HG02840 (cell line): ENCODE data around the gene S100A7A.
"Not testable (repeated sequence)": the region's sequence is repeated elsewhere in the genome, so short reads cannot be mapped to it uniquely, and the experiment has no call there.

Experiments used
- ATAC-seq: cut with Tn5 transposase; IDR thresholded peaks from one replicate; pipeline ENCODE4 v1.9.1; 2021; ENCODE audit warnings: mild to moderate bottlenecking, moderate library complexity, moderate number of reproducible peaks; ENCODE audit not compliant: unreplicated experiment, low FRiP score

S100A7A gene

DNA sequence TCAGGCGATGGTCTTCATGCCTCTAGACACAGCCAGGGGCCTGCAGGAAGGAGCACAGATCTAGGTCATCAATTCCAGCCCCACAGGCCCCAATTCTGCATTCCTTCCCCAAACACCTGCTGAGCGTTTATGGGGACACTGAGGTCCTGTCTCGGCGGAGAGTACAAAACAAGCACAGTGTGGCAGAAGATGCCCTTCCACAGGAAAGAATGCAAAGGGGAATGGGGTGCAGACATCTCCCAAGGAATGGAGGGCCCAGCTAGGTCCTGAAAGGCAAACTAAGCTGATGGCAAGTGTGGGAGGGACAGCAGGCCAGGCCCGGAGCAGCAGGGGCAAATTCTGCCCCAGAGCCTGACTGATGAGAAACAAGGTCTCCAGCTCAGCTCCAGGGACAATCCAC, 21.9 kb upstream of the S100A7A start:
- no peak for ATAC-seq

DNA sequence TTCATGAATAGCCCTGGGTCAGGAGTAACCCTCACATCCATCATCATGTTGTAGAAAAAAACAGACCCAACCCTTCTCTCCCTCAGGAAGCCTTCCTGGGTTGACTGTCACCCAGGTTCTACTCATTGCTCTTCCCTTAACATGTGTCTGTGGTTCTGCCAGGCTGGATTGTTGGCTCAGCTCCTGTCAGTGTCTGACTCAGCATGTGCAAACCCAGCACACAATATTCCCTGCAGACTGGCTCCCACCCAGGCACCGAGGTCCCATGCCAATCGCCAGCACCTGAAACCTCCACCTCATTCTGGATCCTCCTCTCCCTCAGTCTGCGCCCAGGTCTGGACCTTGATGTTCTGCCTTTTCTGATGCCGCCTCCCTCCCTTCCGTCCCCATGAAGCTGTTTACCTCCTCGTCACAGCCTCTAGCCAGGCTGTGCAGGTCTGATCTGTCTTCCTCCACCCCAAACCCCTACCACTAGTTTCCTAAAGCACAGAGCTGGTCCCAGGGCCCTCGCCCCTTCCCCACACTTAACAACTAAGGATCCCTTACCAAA, 21.1 kb upstream of the S100A7A start:
- no peak for ATAC-seq

DNA sequence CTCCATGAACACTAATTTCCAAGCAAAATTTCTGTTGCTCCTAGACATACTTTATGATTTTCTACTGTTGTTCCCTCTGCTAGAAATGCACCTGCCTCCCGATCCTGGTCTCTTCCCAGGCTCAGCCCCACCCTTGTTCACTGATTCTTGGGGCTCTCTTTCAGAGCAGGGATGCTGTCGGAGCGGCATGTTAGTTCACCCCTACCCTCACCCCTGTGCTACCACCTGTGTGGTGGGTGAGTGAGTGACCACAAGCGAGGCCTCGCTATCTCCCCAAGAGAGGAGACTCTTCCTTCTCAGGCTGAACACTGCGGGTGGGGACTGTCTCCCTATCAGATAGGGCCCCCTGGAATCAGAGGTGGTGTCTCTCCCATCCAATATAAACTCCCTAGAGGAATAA, 20.5 kb upstream of the S100A7A start:
- no peak for ATAC-seq

DNA sequence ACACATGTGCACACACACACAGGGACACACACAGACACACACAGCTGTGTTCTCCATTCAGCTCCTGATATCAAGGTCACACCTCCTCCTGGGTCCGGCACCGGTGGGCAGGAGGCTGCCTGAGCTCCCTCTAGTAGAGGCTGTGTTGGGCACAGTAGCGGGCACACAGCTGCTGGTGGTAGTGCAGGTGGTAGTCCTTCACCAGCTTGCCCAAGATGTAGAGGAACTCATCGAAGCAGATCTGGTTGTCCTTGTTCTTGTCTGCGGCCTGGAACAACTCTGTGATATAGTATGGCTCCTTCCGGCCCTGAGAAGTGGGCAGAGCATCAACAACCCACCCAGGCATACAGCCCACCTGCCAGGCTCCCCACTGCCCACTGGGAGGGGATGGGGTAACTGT, 19.9 kb upstream of the S100A7A start:
- no peak for ATAC-seq

DNA sequence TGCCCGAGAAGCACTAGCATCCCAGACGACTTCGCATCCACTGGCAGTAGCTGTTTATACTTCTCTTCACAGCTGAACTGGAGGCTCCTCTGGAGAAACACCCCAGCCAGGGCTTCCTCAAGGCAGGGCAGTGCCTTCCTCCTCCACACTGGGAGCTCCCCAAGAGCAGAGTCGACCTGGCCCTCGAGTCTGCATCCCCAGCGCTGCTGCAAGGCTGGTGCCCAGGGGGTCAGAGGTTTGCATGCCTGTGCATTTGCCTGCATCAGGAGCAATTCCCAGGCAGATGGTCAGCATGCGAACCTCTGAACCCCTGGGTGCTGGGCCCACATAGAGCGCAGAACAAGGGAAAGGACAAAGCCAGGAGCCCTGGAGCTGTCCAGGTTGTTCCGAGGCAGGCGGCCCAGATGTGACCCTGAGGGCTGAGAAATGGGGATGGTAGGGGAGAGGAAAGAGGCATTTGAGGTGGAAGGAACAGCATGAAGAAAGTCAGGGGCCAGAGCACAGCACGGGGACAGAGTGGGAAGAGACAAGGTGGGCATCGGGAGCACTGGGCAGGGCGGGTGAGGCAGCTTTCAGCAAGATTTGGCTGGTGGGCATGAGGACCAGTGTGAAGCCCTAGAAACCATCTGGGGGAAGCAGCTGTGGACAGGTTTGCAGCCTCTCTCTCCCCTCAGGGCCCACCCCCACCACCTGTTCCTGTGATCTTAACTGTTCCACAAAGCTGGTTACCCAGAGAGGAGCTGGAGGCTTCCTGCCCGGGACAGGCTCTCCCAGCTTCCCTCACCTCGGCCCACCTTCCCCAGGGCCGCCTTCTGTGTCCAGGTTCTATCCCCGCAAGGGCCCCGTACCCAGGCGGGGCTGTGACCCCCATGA, 19.0 kb upstream of the S100A7A start:
- ATAC-seq, result no peak

DNA sequence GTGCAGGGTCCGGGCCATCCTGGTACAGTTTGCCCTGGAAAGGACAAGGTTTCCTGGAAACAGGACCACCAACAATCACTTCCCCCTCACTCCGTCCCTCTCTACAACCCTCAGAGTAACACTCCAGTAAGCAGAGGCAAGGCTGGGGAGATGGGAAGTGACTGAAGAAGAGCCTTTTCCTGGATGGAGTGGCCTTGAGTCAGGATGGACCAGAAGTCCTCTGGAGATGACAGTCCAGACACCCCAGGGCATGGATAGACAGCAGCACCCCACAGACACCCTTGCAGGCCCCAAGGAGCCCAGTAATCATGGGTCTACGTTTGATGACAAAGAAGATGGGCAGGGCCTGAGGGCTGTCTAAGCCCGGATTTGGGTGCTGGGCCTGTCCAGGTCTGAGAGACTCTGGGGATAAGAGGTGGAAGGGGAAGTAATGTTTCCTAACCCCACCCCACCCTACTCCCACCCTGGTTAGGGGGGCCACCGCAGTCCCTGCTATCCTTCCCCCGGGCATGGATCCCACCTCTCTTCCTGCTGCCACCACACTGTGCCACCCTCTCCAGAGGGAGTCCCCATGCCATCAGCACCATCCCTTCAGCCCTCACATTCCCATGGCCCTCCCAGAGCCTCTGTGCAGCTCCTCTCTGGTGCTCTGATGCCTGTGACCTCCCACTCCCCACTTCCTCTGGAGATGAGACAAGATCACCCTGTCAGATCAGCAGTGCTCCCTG, 18.2 kb upstream of the S100A7A start:
- no peak for ATAC-seq

DNA sequence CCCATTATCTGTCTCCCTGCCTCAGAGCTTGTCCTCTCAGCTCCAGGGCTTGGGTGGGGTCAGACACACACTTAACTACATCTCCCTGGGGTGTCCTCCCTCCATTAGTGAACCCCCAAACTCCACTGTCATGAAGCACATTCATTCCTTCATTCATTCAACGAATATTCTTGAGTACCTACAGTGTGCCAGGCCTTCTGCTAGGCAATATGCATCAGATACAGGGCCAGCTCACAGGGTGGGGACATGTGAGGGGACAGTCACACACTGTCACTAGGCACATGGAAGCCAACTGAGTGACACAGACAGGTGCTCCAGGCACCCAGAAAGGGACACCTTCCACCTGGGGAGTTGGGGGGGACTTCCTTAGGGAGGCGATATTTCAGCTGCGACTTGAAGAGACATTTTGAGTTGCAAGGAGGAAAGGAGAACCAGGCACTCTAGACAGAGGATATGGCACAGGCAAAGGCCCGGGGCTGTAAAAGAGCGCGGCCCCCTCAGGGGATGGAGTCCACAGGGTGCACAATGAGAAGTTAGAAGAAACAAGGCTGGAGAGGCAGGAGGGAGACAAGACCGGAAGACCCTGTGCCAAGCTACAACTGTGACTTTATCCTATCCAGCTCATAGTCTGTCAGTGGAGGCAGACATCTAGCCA, 16.8 kb upstream of the S100A7A start:
- no peak for ATAC-seq

DNA sequence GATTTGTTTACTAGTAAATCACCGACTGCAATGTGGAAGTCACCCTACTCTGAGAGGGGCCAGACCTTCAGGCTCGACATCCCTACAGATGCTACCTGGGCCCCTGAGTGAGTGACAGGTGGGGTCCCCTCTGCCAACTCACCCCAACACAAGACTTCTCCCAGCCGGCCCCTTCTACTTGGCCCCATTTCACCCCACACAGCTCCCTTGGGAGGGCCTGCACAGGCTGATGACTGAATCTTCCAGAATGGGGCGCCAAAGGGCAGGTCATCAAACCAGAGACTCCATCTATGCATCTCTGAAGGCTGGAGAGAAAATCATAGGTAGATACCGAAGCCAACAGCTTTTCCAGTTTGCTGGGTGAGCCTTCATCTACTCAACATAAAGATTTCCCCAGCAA, 16.1 kb upstream of the S100A7A start:
- no peak for ATAC-seq

DNA sequence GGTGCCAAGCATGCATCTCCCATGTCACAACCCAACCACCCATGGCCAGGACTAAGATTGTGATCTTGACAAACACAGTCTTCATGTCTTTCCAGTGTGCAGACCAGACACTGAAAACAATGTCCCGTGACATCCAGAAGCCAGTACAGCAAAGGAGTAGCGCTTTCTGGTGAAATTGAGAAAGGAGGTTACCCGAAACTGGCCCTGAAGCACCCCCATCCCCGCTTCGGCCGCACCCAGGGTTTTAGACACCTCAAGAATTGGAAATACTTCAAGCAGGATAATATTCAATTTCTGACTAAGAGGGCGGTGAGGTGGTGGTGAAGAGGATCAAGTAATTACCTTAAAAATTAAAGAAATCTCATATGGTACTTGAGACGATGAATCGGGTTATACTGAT, 14.9 kb upstream of the S100A7A start:
- ATAC-seq, result no peak

DNA sequence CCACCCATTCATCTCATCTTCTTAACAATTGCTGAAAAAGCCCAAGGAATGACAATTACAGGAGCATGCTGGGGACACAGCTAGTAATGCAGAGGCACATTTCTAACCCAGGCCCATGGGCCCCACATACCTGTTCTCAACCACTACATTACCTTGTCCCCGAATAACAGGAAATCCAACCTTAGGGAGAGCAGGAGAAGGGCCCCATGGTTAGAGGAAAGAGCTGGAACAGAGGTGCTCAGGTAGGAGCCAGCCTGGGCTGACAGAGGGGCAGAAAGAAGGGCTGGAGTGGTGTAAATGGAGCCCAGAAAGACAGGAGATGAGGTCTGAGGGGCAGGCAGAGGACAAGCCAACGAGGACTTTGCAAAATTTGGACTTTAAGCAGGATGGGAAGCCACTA, 14.1 kb upstream of the S100A7A start:
- no peak for ATAC-seq

DNA sequence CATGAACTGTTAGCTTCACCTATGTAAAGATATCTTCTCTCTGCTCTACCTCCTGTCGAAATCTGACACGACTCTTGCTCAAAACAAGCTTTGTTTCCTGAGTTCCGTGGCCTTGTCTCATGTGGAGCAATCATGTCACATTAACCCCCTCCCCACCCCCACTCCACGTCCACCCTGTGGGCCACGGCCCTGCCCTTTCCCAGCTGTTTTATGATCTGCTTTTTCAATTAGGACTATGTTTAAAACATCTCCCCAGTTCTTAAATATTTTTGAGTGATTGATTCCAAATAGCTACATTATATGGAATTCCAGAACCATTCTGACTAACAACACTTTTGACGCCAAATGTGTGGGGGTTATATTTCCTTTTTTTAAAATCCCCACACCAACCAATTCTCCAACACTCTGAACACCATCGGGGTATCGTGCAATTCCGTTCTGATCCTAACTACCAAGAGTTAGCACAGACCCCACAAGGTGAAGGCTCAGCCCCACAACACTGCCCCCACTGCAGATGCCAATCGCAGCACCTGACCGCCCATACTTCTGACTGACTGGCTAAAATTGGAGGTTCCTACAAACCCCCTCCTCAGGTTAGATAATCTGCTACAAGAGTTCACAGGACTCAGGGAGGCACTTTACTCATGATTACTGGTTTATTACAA, 12.8 kb upstream of the S100A7A start:
- ATAC-seq, result no peak

DNA sequence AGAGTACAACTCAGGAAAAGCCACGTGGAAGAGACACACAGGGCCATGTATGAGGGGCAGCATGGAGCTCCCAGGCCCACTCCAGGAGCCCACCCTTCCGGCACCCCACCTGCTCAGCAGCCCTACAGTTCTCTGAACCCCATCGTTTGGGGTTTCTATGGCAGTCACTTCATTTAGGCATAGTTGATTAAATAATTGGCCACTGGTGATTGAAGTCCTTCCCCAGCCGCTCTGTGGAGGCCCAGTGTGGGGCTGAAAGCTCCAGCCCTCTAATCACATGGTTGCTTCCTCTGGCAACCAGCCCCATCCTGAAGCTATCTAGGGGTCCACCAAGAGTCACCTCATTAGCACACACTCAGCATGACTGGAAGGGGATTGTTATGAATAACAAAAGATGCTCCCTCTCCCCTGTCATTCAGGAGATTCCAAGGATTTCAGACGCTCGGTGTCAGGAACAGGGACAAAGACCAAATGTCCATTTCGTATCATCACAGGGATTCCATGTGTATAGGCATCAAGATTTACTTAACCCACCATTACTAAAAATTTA, 12.2 kb upstream of the S100A7A start:
- ATAC-seq, result no peak

DNA sequence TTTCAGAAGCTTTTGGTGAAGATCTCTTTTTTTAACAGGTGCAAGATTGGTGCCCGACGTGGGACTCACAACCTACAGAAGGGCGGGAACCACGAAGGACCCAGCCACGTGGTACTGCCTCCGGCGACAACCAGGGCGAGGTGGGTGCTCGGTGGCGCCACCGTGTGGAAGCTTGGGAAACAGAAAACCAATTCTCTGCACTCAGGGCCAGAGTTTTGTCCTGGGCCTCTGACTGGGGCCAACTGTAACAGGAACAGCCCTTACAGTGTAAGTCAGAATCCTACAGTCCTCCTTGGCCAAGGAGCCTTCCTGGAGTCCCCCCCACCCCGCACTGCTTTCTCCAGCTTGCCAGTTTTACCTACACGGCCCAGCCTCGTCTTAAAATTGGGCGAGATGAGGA, 11.6 kb upstream of the S100A7A start:
- no peak for ATAC-seq

DNA sequence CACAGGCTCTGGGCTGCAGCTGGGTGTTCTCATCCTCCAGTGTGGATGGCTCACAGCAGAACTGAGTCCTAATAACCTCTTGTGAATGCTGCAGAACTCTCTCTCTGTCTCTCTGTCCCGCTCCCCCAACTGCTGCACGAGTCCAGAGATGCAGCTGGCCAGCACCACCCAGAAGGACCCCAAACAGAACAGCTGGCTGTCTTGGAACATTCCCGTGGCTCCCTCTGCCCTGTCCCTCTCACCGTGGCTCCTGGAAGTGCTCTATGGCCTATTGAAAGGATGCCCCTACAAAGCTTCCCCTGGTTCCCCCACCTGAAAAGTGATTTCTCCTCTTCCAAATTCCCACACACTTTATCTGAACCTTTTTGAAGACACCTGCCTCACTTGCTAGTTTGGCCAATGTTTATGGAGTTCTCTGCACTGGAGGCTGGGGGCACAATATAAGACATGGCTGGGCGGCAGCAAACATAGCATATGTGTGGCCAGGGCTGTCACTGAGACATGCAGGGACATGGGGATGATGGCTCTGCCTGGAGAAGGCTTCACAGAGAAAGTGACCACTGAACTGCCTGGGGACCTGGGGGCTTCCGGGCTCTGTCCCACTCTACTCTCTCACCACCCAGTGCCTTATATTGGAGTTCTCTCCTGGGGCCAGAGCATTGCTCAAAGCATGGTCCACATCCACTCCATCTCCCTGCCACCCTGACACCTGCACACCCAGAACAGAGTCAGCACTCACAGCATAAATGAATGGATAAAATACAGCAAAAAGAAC, 10.3 kb upstream of the S100A7A start:
- ATAC-seq, result not testable (repeated sequence)

DNA sequence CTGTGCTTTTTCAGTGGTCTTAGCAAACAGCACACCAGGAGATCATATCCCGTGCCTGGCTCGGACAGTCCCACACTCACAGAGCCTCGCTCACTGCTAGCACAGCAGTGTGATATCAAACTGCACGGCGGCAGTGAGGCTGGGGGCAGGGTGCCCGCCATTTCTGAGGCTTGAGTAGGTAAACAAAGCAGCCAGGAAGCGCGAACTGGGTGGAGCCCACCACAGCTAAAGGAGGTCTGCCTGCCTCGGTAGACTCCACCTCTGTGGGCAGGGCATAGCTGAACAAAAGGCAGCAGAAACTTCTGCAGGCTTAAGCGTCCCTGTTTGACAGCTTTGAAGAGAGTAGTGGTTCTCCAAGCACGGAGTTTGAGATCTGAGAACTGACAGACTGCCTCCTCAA, 9.0 kb upstream of the S100A7A start:
- not testable (repeated sequence) for ATAC-seq

DNA sequence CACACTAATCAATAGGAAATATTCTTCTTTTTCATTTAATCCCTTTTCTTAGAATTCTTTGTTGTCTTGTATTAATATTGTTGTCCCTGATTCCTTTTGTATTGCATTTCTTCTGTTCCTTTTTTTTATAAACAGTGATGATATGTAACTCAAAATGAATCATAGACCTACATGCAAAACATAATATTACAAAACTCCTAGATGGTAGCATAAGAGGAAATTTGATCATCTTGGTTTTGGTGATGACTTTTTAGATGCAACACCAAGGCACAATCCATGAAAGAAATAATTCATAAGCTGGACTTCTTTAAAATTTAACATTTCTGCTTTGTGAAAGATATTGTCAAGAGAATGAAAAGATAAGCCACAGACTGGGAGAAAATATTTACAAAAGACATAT, 2.4 kb upstream of the S100A7A start:
- not testable (repeated sequence) for ATAC-seq

DNA sequence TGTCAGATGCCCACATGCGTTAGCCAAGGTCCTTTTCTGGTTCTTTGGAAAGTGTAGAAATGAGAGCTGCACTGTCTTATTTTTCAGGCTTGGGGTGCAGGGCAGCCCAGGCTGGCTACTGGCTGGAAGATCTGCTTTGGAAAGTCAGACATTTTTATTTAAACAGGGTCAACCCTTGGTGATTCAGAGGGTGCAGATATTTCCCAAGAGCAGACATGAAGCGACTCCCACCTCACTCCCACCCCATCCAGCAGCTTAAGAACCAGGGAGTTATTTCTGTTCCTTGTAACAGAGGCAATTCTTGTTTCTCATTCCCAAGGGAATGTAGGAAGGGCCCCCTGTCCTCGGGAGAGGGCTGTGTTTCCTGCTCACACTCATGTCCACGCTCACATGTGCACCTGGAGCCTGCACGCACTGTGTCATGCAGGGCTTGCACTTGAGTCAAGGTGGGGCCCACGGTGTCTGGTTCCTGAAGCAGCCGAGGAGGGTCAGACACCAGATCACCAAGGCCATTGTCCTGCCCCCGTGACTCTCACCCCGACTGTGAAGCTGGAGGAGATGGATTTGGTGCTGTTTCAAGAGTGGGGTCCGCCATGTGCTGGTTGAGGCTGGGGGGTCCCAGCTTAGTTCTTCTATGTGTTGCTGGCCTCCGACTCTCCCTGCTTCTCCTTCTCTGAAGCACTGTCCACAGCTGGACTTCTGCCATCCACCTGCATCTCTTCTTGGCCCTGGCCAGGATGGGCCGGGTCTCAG, 992 bp downstream of the S100A7A start:
- ATAC-seq, result no peak

DNA sequence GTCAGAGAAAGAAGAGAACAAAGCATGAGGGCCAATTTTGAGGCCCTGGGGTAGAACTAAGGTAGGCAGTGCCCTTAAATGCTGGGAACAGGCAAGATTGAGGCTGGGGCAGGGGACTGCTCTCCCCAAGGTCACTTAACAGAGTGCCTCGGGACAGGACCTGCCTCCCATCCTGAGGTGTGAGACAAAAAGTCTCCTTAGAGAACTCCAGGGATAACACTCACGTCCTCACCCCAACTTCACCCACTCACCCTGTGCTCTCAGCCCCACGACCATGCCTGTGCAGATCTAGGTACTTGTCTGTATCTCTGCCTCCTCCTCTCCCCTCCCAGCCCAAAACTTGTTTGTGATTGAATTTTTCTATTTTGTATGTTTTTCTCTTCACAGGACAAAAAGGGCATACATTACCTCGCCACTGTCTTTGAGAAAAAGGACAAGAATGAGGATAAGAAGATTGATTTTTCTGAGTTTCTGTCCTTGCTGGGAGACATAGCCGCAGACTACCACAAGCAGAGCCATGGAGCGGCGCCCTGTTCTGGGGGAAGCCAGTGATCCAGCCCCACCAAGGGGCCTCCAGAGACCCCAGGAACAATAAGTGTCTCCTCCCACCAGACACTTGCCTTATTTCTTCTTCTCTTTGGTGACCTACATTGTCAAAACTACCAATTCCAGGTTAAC, 2.6 kb downstream of the S100A7A start:
- not testable (repeated sequence) for ATAC-seq
